Measurements from ENCODE around the gene WARS2. TPM values are rescaled to one million over a fixed set of nuclear protein-coding genes. Genes with fewer than 3 reads are reported as not detected.

WARS2 gene
- total and polyA plus RNA-seq, 2 of the 8 experiments (the other 6 are each of a cell fraction or from before 2014, with no cell fraction given): 4.3 to 12.9 TPM

DNA sequence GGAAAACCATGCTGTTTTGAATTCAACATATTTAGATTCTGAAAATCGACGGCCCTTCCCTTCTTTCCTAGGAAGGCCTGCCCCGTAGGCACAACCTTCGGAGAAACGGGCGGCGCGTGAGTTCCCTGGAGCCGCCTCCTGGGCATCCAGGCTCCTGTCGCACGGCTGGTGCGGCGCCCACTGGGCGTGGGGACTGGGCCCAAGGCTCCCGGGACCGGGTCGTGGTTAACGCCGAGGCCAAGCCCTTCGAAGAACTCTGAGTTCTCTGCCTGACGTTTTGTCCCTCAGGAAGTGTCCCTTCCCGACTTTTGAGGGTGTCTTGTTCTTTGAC, 133.1 kb downstream of the WARS2 start:
- peaks cover 2% of the 10 kb centered on the region; the same call in 1 of the 2 replicates for H3K23me2 ChIP-seq (ENCODE audit: low read depth, low read length)
- H4K20me1 ChIP-seq (replicated peaks in 1 of 2; ENCODE audit: control insufficient read depth in 1 of 2, insufficient read depth in 2 of 2, low read length in 2 of 2): peaks cover 0 to 9% of the 10 kb centered on the region in 2 experiments
- no peak overlapping the region for H3K14ac ChIP-seq (ENCODE audit: insufficient read length)
- no peak overlapping the region for H3K56ac ChIP-seq (replicated peaks; ENCODE audit: insufficient read length, low read depth, low read length)
- H3K79me1 ChIP-seq (ENCODE audit: low read depth, low read length): no peaks in the 10 kb centered on the region
- TF ChIP-seq, protein P1, sequence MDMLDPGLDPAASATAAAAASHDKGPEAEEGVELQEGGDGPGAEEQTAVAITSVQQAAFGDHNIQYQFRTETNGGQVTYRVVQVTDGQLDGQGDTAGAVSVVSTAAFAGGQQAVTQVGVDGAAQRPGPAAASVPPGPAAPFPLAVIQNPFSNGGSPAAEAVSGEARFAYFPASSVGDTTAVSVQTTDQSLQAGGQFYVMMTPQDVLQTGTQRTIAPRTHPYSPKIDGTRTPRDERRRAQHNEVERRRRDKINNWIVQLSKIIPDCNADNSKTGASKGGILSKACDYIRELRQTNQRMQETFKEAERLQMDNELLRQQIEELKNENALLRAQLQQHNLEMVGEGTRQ (IDR thresholded peaks at IDR 0.05; ENCODE audit: low read length): no peak
- TF ChIP-seq CREB1 (IDR thresholded peaks at IDR 0.05) (no peak), KDM1A (IDR thresholded peaks at IDR 0.05; ENCODE audit: borderline replicate concordance, low read length) (no peak)
- ChIA-PET CTCF (ENCODE audit: partially characterized antibody) (interaction anchor here (1.3 to 5.9 kb wide), 5 partner anchors 10 to 35 kb away, joined by 4 to 35 read pairs (median 16); no protein-coding TSS in a partner anchor), POLR2A (ENCODE audit: partially characterized antibody) (interaction anchor here (0.9 kb wide), 1 partner anchor 21 kb away, joined by 3 read pairs; no protein-coding TSS in a partner anchor)
- 3% methylated on average over 20 of the region's 22 CpGs; no CpG with 5 or more reads in 1 of the 2 experiments for WGBS, 2 experiments (ENCODE audit: extremely low coverage in 1 of 2, insufficient coverage in 1 of 2, insufficient read length in 1 of 2, insufficient replicate concordance in 2 of 2, low coverage in 1 of 2, low lambda C conversion rate in 2 of 2, missing lambda C conversion rate in 1 of 2)
- H3K18ac ChIP-seq (ENCODE audit: extremely low read depth, low read length): no peak overlapping the region
- H2AFZ ChIP-seq (ENCODE audit: low read length): 0 out of 2 replicates have a peak overlapping the region, but pooled peaks have one; percentile 12
- H3K23ac ChIP-seq (ENCODE audit: insufficient read length): no peak overlapping the region
- no peak overlapping the region for H3K27ac ChIP-seq (ENCODE audit: low read depth, low read length)
- H3K4me2 ChIP-seq (ENCODE audit: insufficient read depth in 1 of 2, low read depth in 2 of 2, low read length in 2 of 2): peak overlapping the region; percentile 53 to 82
- H4K8ac ChIP-seq (ENCODE audit: extremely low read depth, insufficient read depth, low read length): no peak overlapping the region
- H3K9ac ChIP-seq (replicated peaks in 1 of 4; ENCODE audit: extremely low read depth in 1 of 4, low read depth in 3 of 4, low read length in 3 of 4): no peak overlapping the region
- peaks cover 61 to 75% (median 67%) of the 10 kb centered on the region in 4 experiments for H3K27me3 ChIP-seq (replicated peaks in 1 of 4; ENCODE audit: control insufficient read depth in 3 of 4, extremely low read depth in 1 of 4, insufficient read depth in 3 of 4, low read length in 3 of 4)
- H2BK12ac ChIP-seq (ENCODE audit: low read depth, low read length): 0 out of 2 replicates have a peak overlapping the region, but pooled peaks have one; percentile 50
- H4K91ac ChIP-seq (replicated peaks; ENCODE audit: insufficient read length, low read length): no peak overlapping the region
- H3K4ac ChIP-seq (replicated peaks; ENCODE audit: insufficient read length, low read depth, low read length): no peak overlapping the region
- no peak overlapping the region for H2AK5ac ChIP-seq (ENCODE audit: low read depth, low read length)
- peak in 1 of 2 experiments; percentile 64 for DNase-seq (ENCODE audit: low read depth in 1 of 2, low spot score in 2 of 2)
- no peaks in the 10 kb centered on the region for H3K79me2 ChIP-seq (ENCODE audit: control insufficient read depth in 1 of 2, insufficient read depth in 2 of 2, low read length in 2 of 2)
- no peak overlapping the region for H4K5ac ChIP-seq (ENCODE audit: insufficient read length, low read depth, low read length)
- no peak overlapping the region for H2BK15ac ChIP-seq (ENCODE audit: low read length)
- peaks cover 0 to 19% (median 10%) of the 10 kb centered on the region in 4 experiments; a peak in 6 of 7 replicates for H3K4me1 ChIP-seq (replicated peaks in 1 of 4; ENCODE audit: control insufficient read depth in 3 of 4, insufficient read depth in 4 of 4, low read length in 3 of 4)
- H2BK5ac ChIP-seq (ENCODE audit: low read depth, low read length): no peak overlapping the region
- no peak for FAIRE-seq
- H2BK120ac ChIP-seq (replicated peaks; ENCODE audit: low read depth, low read length): no peak overlapping the region
- no peaks in the 10 kb centered on the region for H3K9me3 ChIP-seq (ENCODE audit: insufficient read depth in 2 of 2, low read depth in 1 of 2, low read length in 1 of 2)
- H3K36me3 ChIP-seq (ENCODE audit: control insufficient read depth in 2 of 4, insufficient read depth in 4 of 4, low read length in 3 of 4): peaks cover 0 to 5% (median 0%) of the 10 kb centered on the region in 4 experiments; a peak in 1 of 8 replicates
- H3K4me3 ChIP-seq (ENCODE audit: extremely low read depth in 1 of 4, insufficient read depth in 2 of 4, low read depth in 3 of 4, low read length in 4 of 4): peak overlapping the region in 2 of 4 experiments; percentile 3 to 57; a peak in 4 of 8 replicates
- H2BK20ac ChIP-seq (ENCODE audit: low read length): 0 out of 2 replicates have a peak overlapping the region, but pooled peaks have one; percentile 26

Measured in H1 (cell line).